GM19324 (cell line): Measurements from ENCODE around the gene CDR2L.
A peak's percentile ranks its signal among the peaks of the same experiment; 100 is the strongest.

Experiments
- ATAC-seq: cut with Tn5 transposase; IDR thresholded peaks from one replicate; pipeline ENCODE4 v1.9.1; 2021; ENCODE audit warnings: mild to moderate bottlenecking, moderate library complexity; ENCODE audit not compliant: unreplicated experiment, low FRiP score

The CDR2L gene

GRCh38 chr17:74987418-74987908 lies at the start of gene CDR2L:
Gene CDR2L, plus strand, starts transcription at chr17:74987632. Its CDS starts 412 bp downstream, at chr17:74988044.
- peak; percentile 86 for ATAC-seq

- no peak for ATAC-seq
These were observed 49.1 kb upstream of the CDR2L start for GRCh38 chr17:74938194-74938950.

- ATAC-seq, result no peak
These were observed 47.9 kb upstream of the CDR2L start for GRCh38 chr17:74939534-74939933.

GRCh38 chr17:74941128-74941725 lies 46.2 kb upstream of the CDR2L start:
- no peak for ATAC-seq

- no peak for ATAC-seq
These were observed 43.5 kb upstream of the CDR2L start for GRCh38 chr17:74943808-74944522.

- no peak for ATAC-seq
These were observed 41.9 kb upstream of the CDR2L start for GRCh38 chr17:74945543-74945942.

GRCh38 chr17:74946641-74947040 lies 40.8 kb upstream of the CDR2L start:
- no peak for ATAC-seq

- ATAC-seq, result no peak
These were observed 40.2 kb upstream of the CDR2L start for GRCh38 chr17:74947041-74947754.

GRCh38 chr17:74949455-74950115 lies 37.8 kb upstream of the CDR2L start:
- ATAC-seq, result no peak

- ATAC-seq, result no peak
These were observed 37.2 kb upstream of the CDR2L start for GRCh38 chr17:74950207-74950606.

- no peak for ATAC-seq
These were observed 36.4 kb upstream of the CDR2L start for GRCh38 chr17:74951065-74951464.

GRCh38 chr17:74951680-74952421 lies 35.6 kb upstream of the CDR2L start:
- ATAC-seq, result no peak

- no peak for ATAC-seq
These were observed 34.9 kb upstream of the CDR2L start for GRCh38 chr17:74952431-74953133.

- ATAC-seq, result no peak
These were observed 34.2 kb upstream of the CDR2L start for GRCh38 chr17:74953134-74953687.

GRCh38 chr17:74954115-74954514 lies 33.3 kb upstream of the CDR2L start:
- no peak for ATAC-seq

- no peak for ATAC-seq
These were observed 32.6 kb upstream of the CDR2L start for GRCh38 chr17:74954665-74955421.

- no peak for ATAC-seq
These were observed 31.3 kb upstream of the CDR2L start for GRCh38 chr17:74956093-74956492.
